T-helper 17 cell (primary cell): ENCODE results near the gene NUDT3. TPM values are rescaled to one million over a fixed set of nuclear protein-coding genes. Genes with fewer than 3 reads are reported as not detected.

Experiments used
- ATAC-seq: fragments of 150-1000 bp; cut with Tn5 transposase; 2 replicates; pipeline ENCODE4 v1.10.0; 2021; ENCODE audit warnings: mild to moderate bottlenecking, moderate library complexity
- DNase-seq, 3 donors: peaks; one replicate each; pipeline versions ENCODE4 v3.0.0 to v3.0.0-alpha.2; 2020 to 2021
- H3K9me3 ChIP-seq: one replicate; pipeline ENCODE4 v1.7.0; 2013; ENCODE audit warnings: low read length, mild to moderate bottlenecking; ENCODE audit not compliant: control insufficient read depth, poor library complexity, severe bottlenecking
- H3K27ac Mint-ChIP-seq: one replicate; pipeline ENCODE4 v1.8.0; 2022; ENCODE audit warnings: mild to moderate bottlenecking, moderate library complexity, mixed read lengths
- H3K27me3 Mint-ChIP-seq: one replicate; pipeline ENCODE4 v1.8.0; 2022; ENCODE audit warnings: mixed read lengths
- H3K36me3 Mint-ChIP-seq: one replicate; pipeline ENCODE4 v1.8.0; 2022; ENCODE audit warnings: low read depth, mixed read lengths
- H3K4me1 Mint-ChIP-seq: one replicate; pipeline ENCODE4 v1.8.0; 2022; ENCODE audit warnings: mild to moderate bottlenecking, mixed read lengths
- H3K4me3 Mint-ChIP-seq: one replicate; pipeline ENCODE4 v1.8.0; 2022; ENCODE audit warnings: mild to moderate bottlenecking, moderate library complexity, mixed read lengths
- total RNA-seq, 4 donors: library from RNA in 2 of 4; stranded (reverse) in 2 of 4; gene quantifications; one replicate each; pipeline ENCODE4 v1.2.3 and lab custom pipeline; 2022 to 2026

Gene NUDT3
- total RNA-seq (10 to 100 TPM; 21.1 to 23.2 TPM), total RNA-seq (lab: John Stamatoyannopoulos, UW) (40.3 to 56.9 reads per million in 2 donors)

DNA sequence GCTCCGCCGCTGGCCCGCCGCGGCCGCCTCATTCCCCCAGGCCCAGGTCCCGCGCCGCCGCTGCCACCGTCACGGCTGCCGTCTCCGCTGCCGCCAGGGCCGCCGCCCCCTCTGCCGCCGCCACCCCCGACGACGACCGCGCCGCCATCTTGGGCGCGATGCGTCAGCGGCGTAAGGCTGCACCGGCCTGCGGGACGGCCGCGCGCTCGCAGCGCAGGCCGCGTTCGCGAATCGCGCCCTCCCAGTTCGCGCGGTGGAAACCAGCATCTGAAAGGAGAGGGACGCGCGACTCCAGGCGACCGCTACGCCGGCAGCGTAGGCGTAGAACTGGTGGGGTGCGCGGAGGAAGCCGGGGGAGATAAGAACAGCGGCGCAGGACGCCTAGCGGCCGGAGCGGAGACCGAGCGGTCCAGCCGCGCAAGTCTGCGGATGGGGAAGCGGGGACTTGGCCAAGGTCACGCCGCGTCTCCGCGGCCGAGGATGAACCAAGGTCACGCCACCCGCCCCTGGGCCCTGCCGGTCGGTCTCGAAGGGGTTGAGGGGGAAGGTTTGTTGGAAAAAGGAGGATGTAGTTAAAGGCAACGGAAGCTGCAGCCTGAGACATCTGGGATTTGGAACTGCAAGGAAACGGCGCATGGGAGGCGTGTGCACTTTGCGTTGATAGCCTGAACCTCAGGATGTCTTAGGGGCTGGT lies at the start of gene NUDT3:
Gene NUDT3 (minus strand): TSS at position 173 of the 694 bp plus-strand sequence. CDS start 307 bp downstream, outside the sequence.
- Mint-ChIP-seq H3K36me3 (no peaks in the 10 kb centered on the region), H3K27ac (peak within 1 kb of the TSS; percentile 74), H3K4me1 (peaks cover 10% of the 10 kb centered on the region), H3K4me3 (no peak within 1 kb of the TSS), H3K27me3 (no peaks in the 10 kb centered on the region)
- ATAC-seq = peak; percentile 87
- DNase-seq = peak; percentile 85 to 91 (median 90)
- no peaks in the 10 kb centered on the region for H3K9me3 ChIP-seq

DNA sequence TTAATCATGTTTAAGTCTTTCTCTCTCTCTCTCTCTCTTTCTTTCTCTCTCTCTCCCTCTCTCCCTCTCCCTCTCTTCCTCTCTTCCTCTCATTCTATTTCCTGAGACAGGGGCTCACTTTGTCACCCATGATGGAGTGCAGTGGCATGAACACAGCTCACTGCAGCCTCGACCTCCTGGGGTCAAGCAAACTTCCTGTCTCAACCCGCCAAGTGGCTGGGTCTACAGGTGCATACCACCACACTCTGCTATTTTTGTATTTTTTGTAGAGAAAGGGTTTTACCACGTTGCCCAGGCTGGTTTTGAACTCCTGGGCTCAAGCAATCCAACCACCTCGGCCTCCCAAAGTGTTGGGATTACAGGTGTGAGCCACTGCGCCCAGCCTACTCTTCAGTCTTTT lies 49.1 kb upstream of the NUDT3 start:
- no peaks in the 10 kb centered on the region for H3K27me3 Mint-ChIP-seq
- no peaks in the 10 kb centered on the region for H3K36me3 Mint-ChIP-seq
- ATAC-seq = no peak
- DNase-seq = no peak
- no peak overlapping the region for H3K4me3 Mint-ChIP-seq
- peaks cover 2% of the 10 kb centered on the region for H3K4me1 Mint-ChIP-seq
- H3K9me3 ChIP-seq = no peaks in the 10 kb centered on the region
- no peak overlapping the region for H3K27ac Mint-ChIP-seq

DNA sequence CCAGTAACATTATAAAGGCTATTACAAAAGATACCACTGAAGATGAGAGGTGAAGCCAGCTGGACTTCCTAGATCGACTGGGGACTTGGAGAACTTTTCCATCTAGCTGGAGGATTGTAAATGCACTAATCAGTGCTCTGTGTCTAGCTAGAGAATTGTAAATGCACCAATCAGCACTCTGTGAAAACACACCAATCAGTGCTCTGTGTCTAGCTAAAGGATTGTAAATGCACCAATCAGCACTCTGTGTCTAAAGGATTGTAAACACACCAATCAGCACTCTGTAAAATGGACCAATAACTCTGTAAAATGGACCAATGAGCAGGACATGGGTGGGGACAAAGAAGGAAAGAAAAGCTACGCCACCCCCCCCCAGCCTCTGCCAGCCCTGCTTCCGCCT lies 47.0 kb upstream of the NUDT3 start:
- DNase-seq (no peak), ATAC-seq (no peak)
- H3K4me3 Mint-ChIP-seq = no peak overlapping the region
- H3K27ac Mint-ChIP-seq = no peak overlapping the region
- no peaks in the 10 kb centered on the region for H3K27me3 Mint-ChIP-seq
- H3K4me1 Mint-ChIP-seq = peaks cover 2% of the 10 kb centered on the region
- no peaks in the 10 kb centered on the region for H3K36me3 Mint-ChIP-seq
- H3K9me3 ChIP-seq = no peaks in the 10 kb centered on the region

DNA sequence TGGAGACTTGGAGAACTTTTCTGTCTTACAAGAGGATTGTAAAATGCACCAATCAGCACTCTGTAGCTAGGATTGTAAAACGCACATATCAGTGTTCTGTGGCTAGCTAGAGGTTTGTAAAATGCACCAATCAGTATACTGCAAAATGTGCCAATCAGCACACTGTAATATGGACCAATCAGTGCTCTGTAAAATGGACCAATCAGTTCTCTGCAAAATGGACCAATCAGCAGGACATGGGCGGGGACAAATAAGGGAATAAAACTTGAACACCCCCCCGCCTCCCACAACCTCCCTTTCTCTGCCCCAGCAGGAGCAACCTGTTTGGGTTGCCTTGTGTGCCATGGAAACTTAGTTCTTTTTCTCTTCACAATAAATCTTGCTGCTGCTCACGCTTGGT lies 46.2 kb upstream of the NUDT3 start:
- ATAC-seq (no peak), DNase-seq (no peak)

GRCh38 chr6:34437644-34437970 lies 45.1 kb upstream of the NUDT3 start:
- no peak overlapping the region for H3K27ac Mint-ChIP-seq
- H3K36me3 Mint-ChIP-seq = no peaks in the 10 kb centered on the region
- peaks cover 2% of the 10 kb centered on the region for H3K4me1 Mint-ChIP-seq
- ATAC-seq = no peak
- H3K27me3 Mint-ChIP-seq = no peaks in the 10 kb centered on the region
- H3K4me3 Mint-ChIP-seq = no peak overlapping the region
- H3K9me3 ChIP-seq = no peaks in the 10 kb centered on the region
- DNase-seq = no peak

More for the DNA sequence above, 46.2 kb upstream of the NUDT3 start:
- no peaks in the 10 kb centered on the region for H3K9me3 ChIP-seq
- no peaks in the 10 kb centered on the region for H3K36me3 Mint-ChIP-seq
- no peak overlapping the region for H3K27ac Mint-ChIP-seq
- no peaks in the 10 kb centered on the region for H3K27me3 Mint-ChIP-seq
- peaks cover 2% of the 10 kb centered on the region for H3K4me1 Mint-ChIP-seq
- H3K4me3 Mint-ChIP-seq = no peak overlapping the region

GRCh38 chr6:34436803-34437643 lies 44.6 kb upstream of the NUDT3 start:
- ATAC-seq = no peak
- peaks cover 2% of the 10 kb centered on the region for H3K4me1 Mint-ChIP-seq
- no peaks in the 10 kb centered on the region for H3K36me3 Mint-ChIP-seq
- no peak overlapping the region for H3K27ac Mint-ChIP-seq
- H3K4me3 Mint-ChIP-seq = no peak overlapping the region
- no peaks in the 10 kb centered on the region for H3K27me3 Mint-ChIP-seq
- no peak for DNase-seq
- no peaks in the 10 kb centered on the region for H3K9me3 ChIP-seq

DNA sequence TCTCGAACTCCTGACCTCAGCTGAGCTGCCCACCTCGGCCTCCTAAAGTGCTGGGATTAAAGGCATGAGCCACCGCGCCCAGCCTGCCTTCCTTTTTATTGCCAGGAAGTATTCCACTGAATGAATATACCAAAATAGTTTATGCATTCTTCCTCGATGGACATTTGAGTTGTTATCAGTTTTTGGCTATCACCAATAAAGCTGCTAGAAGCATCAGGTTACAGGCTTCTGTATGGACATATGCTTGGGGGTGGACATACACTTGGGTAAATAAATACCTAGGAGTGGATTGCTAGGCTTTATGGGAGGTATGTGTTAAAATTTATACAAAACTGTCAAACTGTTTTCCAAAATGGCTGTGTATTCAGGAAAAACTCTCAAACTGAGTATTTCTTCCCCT lies 43.4 kb upstream of the NUDT3 start:
- Mint-ChIP-seq H3K4me3 (no peak overlapping the region), H3K4me1 (no peaks in the 10 kb centered on the region), H3K27me3 (peaks cover 5% of the 10 kb centered on the region), H3K27ac (no peak overlapping the region), H3K36me3 (no peaks in the 10 kb centered on the region)
- DNase-seq (no peak), ATAC-seq (no peak)
- H3K9me3 ChIP-seq = no peaks in the 10 kb centered on the region

GRCh38 chr6:34425498-34426410 lies 33.3 kb upstream of the NUDT3 start, which contains the start of gene RPS10:
Gene RPS10 (minus strand): TSS chr6:34426069. CDS start chr6:34425221, 848 bp downstream.
- no peaks in the 10 kb centered on the region for H3K36me3 Mint-ChIP-seq
- no peaks in the 10 kb centered on the region for H3K27me3 Mint-ChIP-seq
- peaks cover 16% of the 10 kb centered on the region for H3K4me1 Mint-ChIP-seq
- H3K4me3 Mint-ChIP-seq = peak within 1 kb of the TSS; percentile 98
- no peaks in the 10 kb centered on the region for H3K9me3 ChIP-seq
- peak within 1 kb of the TSS; percentile 98 for H3K27ac Mint-ChIP-seq
- ATAC-seq (peak; percentile 98), DNase-seq (peak; percentile 85 to 88 (median 86))

- peak overlapping the region; percentile 98 for H3K27ac Mint-ChIP-seq
- no peaks in the 10 kb centered on the region for H3K27me3 Mint-ChIP-seq
- DNase-seq = no peak
Observed at GRCh38 chr6:34425132-34425497, 32.6 kb upstream of the NUDT3 start.

DNA sequence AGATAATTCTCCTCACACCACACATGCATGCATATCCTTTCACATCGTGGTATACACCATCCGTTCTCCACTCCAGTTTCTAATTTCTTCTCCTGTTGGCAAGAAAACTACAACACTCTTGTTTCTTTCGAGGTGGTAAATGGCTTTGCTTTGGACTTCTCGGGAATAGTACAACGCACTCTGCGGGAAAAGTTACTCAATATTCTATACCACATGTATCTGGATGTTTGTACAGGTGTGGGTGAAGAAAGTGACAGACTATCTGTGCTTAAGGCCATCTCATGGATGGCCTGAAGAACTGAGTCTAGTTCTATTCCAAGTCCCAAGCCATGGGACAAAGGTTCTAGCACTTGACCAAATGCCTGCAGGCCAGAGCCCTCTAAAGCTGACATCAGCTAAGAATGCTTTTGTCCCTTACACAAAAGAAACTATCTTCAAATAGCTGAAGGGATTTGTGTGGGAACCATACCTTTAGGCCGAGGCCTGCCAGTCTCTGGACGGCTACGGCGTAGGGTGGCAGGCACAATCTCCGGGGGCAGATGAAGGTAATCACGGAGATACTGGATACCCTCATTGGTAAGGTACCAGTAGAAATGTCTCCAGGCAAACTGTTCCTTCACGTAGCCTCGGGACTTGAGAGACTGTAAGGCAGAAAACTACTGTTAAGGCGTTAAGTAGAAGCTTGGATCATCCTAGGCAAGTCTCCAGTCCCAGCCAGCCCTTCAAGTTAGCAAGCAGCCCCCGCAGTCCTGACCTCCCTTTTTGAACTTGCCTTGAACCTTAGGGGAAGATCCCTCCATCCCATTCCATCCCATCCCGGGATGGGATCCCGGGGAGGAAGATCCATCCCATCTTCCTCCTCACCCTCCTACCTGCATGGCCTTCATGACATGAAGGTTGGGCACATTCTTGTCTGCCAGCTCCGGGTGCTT lies 32.0 kb upstream of the NUDT3 start:
- Mint-ChIP-seq H3K4me1 (peaks cover 16% of the 10 kb centered on the region), H3K27ac (peak overlapping the region; percentile 98), H3K36me3 (no peaks in the 10 kb centered on the region), H3K4me3 (peak overlapping the region; percentile 98), H3K27me3 (no peaks in the 10 kb centered on the region)
- H3K9me3 ChIP-seq = no peaks in the 10 kb centered on the region
- DNase-seq = no peak
- no peak for ATAC-seq

More at GRCh38 chr6:34425132-34425497, 32.6 kb upstream of the NUDT3 start:
- H3K9me3 ChIP-seq = no peaks in the 10 kb centered on the region
- Mint-ChIP-seq H3K4me3 (peak overlapping the region; percentile 98), H3K4me1 (peaks cover 16% of the 10 kb centered on the region), H3K36me3 (no peaks in the 10 kb centered on the region)
- no peak for ATAC-seq

- peaks cover 3% of the 10 kb centered on the region for H3K36me3 Mint-ChIP-seq
- H3K27me3 Mint-ChIP-seq = no peaks in the 10 kb centered on the region
- no peak overlapping the region for H3K27ac Mint-ChIP-seq
- peaks cover 18% of the 10 kb centered on the region for H3K4me1 Mint-ChIP-seq
- no peak overlapping the region for H3K4me3 Mint-ChIP-seq
- DNase-seq (no peak), ATAC-seq (no peak)
- H3K9me3 ChIP-seq = no peaks in the 10 kb centered on the region
Observed at GRCh38 chr6:34423254-34423653, 30.8 kb upstream of the NUDT3 start.

DNA sequence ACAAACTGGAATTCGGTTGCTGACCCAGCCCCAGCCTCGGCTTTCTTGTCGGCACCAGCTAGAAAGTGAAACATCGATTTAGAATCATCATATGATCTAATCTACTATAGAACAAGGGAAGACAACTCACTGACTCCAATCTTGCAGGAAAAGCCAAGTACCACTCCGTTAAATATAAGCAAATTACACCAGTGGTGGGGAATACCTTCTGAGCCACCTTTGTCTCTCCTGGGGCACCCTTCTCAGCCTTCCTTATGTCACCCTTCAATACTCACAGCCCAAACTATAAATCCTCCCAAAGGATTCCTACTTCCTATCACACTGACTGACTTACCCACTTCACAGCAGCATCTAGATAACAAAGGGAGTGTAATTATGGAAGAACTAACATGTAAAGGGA lies 25.9 kb upstream of the NUDT3 start:
- no peaks in the 10 kb centered on the region for H3K9me3 ChIP-seq
- Mint-ChIP-seq H3K4me1 (peaks cover 8% of the 10 kb centered on the region), H3K27ac (no peak overlapping the region), H3K27me3 (no peaks in the 10 kb centered on the region), H3K36me3 (peaks cover 3% of the 10 kb centered on the region), H3K4me3 (no peak overlapping the region)
- ATAC-seq = no peak
- DNase-seq = no peak
